ENCODE results near the gene SCN5A. TPM values are rescaled to one million over a fixed set of nuclear protein-coding genes. Genes with fewer than 3 reads are reported as not detected.

The SCN5A gene
- polyA plus RNA-seq, 12 donors = 2.0 to 9.3 (median 6.7) TPM; not detected in 1

GRCh38 chr3:38560996-38561717 is 88.3 kb downstream of the SCN5A start:
- no peak for DNase-seq

- no peak for DNase-seq
These were observed 89.2 kb downstream of the SCN5A start for GRCh38 chr3:38560284-38560683.

DNA sequence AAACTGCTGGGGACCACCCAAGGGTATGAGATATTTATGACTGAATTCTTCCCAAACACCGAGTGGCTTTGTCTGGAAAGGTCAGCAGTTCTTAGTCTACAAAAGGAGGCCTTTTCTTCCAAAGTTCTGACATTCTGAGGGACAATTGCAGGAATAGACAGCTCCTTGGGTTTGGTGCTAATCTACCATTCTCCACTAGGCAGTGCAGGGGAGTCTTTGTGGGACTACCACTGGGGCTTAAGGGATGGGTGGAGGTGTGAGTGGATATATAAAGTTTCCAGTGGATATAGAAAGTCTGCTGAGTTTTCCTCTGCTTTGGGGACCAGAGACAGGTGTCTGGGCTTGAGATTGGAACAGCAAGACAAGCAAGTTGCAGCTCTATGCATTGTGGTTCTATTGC is 90.6 kb downstream of the SCN5A start:
- no peak for DNase-seq

- no peak for DNase-seq
These were observed 92.7 kb downstream of the SCN5A start for GRCh38 chr3:38556640-38557358.

GRCh38 chr3:38555926-38556325 is 93.6 kb downstream of the SCN5A start:
- no peak for DNase-seq

DNA sequence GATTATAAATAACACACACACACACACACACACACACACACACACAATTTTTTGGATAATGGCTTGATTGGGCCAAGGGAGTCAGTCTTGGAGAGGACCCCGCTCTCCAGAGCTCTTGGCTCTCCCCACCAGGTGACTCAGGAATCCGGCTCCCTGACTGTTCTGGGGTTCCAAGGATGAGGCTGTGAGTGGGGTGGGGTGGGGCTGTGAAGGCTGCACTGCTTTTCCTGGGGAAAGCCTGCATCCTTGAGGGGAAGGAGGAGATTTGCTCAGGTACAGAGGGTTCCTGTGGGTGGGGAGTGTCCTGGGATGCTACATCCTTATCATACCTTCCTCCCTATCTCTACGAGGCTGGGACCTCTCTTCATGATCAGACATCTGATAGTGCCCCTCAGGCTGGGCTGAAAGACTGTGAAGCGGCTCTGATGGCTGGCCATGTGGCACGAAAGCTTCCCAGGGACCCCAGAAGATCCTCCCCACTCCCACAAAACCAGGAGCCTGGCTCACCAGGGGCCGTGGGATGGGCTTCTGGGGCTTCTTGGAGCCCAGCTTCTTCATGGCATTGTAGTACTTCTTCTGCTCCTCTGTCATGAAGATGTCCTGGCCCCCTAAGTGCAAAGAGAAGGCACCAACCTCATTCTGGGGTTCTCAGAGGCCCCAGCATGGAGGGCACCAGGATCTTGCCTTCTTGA is 94.2 kb downstream of the SCN5A start:
- no peak for DNase-seq

DNA sequence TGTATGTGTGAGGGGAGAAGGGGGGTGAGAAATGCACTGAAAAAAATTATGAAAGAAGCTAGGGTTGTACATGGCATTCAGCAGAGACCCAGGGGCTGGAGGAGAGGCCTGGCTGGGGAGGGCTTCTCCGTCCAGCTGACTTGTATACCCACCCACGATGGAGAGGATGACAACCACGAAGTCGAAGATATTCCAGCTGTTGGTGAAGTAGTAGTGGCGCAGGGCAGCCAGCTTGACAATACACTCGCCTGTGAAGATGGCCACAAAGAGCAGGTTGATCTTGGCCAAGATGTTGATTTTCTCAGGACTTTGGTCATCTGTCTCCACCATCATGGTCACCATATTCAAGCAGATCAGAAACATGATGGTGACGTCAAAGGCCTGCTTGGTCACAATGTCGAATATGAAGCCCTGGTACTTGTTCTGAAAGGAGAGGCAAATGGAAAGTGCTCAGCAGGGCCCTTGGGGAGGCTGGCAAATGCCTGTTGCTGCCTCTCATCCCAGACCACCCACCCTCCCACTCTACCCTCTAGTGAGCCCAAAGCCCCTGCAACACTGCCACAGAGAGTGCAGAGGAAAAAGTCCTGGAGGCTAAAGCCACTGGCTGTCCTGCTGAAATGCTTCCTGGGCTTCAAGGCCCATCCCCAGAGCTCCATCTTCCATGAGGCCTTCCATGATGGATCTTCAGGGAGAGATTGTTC is 95.2 kb downstream of the SCN5A start:
- DNase-seq = no peak

DNA sequence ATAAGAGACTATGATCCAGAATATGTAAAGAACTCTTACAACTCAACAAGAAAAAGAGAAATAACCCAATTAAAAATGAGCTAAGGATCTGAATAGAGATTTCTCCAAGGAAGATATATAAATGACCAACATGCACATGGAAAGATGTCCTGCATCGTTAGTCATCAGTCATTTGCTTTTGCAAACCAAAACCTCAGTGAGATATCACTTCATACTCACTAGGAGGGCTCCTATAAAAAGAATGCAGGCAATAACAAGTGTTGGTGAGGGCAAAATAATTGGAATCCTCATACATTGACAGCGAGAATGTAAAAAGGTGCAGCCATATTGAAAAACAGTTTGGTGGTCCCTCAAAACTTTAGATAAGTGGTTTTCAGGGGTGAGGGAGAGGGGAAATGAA is 96.4 kb downstream of the SCN5A start:
- DNase-seq = no peak

DNA sequence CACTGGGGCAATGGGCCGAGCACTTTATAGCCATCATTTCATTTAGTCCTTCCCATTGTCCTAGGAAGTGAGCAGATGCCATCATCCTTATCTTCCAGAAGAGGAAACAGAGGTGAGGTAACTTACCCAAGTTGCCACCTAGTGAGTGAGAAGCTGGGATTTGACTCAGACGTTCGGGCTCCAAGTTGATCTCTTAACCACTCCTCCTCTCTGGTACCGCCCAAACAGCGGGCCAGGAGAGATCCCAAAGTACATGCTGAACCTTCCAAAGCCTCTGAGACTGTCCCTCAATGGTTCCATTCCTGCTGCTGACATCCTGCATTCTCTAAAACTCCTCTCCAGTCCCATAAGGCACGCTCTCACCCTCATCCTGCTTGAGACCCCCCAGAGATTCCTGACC is 97.1 kb downstream of the SCN5A start:
- no peak for DNase-seq

DNA sequence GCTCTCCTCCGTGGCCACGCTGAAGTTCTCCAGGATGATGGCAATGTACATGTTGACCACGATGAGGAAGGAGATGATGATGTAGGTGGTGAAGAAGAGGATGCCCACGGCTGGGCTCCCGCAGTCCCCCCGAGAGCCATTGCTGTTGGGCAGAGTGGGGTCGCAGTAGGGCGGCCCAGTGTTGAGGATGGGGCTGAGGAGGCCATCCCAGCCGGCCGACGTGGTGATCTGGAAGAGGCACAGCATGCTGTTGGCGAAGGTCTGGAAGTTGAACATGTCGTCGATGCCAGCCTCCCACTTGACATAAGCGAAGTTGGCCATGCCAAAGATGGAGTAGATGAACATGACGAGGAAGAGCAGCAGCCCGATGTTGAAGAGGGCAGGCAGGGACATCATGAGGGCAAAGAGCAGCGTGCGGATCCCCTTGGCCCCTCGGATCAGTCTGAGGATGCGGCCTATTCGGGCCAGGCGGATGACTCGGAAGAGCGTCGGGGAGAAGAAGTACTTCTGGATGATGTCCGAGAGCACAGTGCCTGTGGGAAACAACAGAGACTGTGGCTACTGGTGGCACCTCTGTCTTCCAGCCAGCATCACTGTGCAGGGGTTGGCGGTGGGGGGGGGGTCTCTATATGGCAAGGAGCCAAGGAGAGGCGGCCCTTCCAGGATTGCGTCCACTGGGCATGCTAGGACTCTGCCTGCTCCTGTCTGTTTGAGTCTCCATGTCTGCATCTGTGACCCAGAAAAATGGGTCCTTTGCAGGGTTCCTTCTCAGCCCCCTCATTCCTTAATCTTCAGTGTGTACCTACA is 98.3 kb downstream of the SCN5A start:
- DNase-seq = no peak

DNA sequence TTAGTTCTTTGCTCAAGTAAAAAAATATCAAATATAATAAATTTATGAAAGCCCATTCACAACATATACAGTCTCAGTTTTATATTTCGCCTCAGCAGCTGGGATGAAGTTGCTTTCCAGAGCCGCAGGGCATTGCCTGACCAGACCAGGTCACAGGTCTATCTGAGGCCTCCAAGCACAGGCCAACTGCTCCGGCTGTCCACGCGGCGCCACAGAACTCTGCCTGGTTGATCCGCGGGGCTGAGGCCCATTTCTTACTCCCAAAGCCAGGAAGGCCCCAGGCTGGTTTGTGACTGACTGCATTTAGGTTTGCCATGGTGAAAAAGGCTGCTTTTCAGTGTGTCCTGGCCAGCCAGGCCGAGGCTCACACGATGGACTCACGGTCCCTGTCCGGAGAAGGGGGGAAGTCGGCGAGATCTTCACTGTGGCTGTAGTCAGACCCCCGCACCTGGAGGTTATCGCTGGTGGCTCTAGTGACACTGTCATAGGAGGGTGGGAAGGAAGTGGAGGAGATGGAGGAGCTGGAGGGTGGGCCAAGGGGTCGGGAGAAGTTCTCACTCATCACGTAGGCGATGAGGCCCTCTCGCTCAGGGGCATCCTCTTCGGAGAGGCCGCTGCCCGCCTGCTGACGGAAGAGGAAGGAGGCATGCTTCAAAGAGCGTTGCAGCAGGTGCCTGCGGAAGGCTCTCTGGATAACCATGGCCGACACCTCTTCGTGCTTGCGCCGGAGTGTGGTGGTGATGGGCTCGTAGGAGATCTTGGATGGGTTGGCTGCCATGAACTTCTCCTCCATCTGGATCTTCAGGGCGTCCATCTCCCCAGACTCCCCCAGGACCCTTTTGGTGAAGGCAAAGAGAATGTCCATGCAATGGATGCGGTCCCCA is 99.3 kb downstream of the SCN5A start:
- no peak for DNase-seq

DNA sequence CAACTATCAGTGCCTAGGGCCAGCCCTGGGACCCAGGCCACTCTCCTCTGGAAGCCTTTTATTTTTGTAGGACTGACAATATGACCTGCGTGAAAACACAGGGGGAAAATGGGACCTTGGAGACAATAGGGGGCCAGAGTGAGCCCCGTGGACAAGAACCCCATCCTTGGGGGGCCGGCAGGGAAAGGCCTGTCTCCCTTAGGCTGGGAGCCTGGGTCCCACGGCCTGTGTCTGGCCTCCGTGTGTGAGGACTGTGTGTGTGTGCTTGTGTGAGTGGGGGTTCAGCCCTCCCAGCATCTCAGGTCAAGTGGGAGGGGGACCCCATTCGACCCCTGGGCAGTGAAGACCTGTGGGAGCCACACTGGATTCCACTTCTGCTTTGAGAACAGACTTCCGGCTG is 100.0 kb downstream of the SCN5A start:
- DNase-seq = no peak

DNA sequence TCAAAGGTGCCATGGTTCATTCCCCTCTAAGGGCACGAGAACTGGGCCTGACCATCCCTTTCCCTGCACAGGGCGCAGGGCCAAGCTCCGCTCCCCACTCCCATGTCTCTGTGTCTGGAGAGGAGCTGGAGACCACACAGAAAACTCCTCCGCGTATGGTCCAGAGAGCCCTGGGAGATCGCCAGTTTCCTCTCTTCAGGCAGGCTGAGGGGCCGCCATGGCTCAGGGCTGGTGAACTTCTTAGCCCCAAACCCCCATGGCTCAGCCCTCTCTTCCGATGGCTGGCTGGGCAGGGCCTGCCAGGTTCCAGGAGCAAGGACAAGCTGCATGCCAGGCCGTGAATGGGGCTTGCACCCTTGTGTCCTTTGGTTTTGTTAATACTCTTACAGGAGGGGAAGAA is 100.4 kb downstream of the SCN5A start:
- no peak for DNase-seq

- DNase-seq = no peak
These were observed 101.1 kb downstream of the SCN5A start for GRCh38 chr3:38548154-38548931.

- no peak for DNase-seq
These were observed 103.5 kb downstream of the SCN5A start for GRCh38 chr3:38545983-38546382.

DNA sequence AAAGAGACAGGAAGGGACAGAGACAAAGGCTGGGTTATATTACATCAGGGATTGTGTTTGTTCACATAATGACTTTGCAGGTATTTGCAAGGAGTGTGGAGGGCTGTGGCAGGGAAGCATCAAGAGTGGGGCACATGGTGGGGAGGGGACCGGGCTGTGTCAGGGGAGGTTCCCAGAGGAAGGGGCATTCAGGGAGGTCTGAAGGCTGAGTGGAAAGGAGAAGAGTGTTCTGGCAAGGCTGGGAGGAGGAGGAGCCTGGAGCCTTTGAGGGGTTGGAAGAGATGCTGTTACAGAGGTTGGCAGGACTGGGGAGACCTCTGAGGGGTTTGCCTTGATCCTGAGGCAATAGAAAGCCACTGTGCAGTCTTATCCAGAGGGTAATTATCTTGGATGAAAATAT is 103.9 kb downstream of the SCN5A start:
- no peak for DNase-seq

- DNase-seq = no peak
These were observed 104.6 kb downstream of the SCN5A start for GRCh38 chr3:38544926-38545325.

DNA sequence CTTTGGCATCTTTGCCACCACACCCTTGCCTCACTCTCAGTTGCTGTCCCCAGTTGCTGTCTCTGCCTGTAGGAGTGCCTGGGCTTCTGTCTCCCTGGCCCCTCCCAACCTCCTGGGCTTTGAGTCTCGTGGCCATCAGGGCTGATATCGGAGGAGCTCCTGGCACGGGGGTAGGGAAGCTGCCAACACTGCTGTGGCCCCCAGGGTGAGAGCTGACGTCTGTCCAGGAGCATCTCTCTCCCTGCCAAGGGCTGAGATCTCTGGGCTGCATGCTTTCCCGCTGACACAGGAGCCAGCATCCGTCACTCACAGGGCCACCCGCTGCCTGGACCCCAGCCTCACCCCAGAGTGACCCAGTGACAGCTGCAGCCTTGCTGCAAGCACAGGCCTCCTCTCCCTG is 105.9 kb downstream of the SCN5A start:
- peak; percentile 20 for DNase-seq
